K562 (cell line): ENCODE data around the gene RNF168. TPM values are rescaled to one million over a fixed set of nuclear protein-coding genes. Genes with fewer than 3 reads are reported as not detected.
A peak's percentile ranks its signal among the peaks of the same experiment; 100 is the strongest.

ENCODE experiments used
- BMI1 ChIP-seq: fragments of 150-350 bp; IDR thresholded peaks from 2 replicates; pipeline ENCODE4 v1.6.1; 2014; ENCODE audit warnings: low read length
- CBFA2T2 ChIP-seq: fragments of 450-650 bp; conservative IDR thresholded peaks from 2 replicates; pipeline ENCODE4 v1.6.1; 2017; ENCODE audit warnings: mild to moderate bottlenecking
- COPS2 ChIP-seq: fragments of 450-650 bp; conservative IDR thresholded peaks from 2 replicates; pipeline ENCODE4 v1.6.1; 2016; ENCODE audit warnings: mild to moderate bottlenecking, moderate library complexity
- ESRRB ChIP-seq: fragments of 250-450 bp; sonication (Bioruptor Pico); IDR thresholded peaks from 2 replicates; pipeline ENCODE4 v1.5.0; 2020; ENCODE audit warnings: mild to moderate bottlenecking, moderate library complexity, borderline replicate concordance
- HDAC3 ChIP-seq: fragments of 450-650 bp; IDR thresholded peaks from 2 replicates; pipeline ENCODE4 v1.6.1; 2018; ENCODE audit warnings: borderline replicate concordance, mild to moderate bottlenecking, moderate library complexity; ENCODE audit not compliant: partially characterized antibody
- NCOA6 ChIP-seq: fragments of 450-650 bp; IDR thresholded peaks from 2 replicates; pipeline ENCODE4 v1.6.1; 2017; ENCODE audit warnings: mild to moderate bottlenecking
- NR2C1 ChIP-seq, 2 experiments: fragments of 450-650 bp; IDR thresholded peaks; 2 replicates each; pipeline ENCODE4 v1.6.1; 2017; ENCODE audit warnings: mild to moderate bottlenecking in 2 of 2, antibody characterized with exemption in 1 of 2, inconsistent platforms in 1 of 2, missing compliant biosample characterization in 1 of 2, missing genetic modification characterization in 1 of 2
- PTTG1 ChIP-seq: fragments of 450-650 bp; IDR thresholded peaks from 2 replicates; pipeline ENCODE4 v1.6.1; 2016; ENCODE audit warnings: low read depth, mild to moderate bottlenecking, missing genetic modification characterization, missing compliant biosample characterization
- RFX1 ChIP-seq: fragments of 450-650 bp; IDR thresholded peaks from 2 replicates; pipeline ENCODE4 v1.6.1; 2016; ENCODE audit warnings: mild to moderate bottlenecking, moderate library complexity
- SMARCA5 ChIP-seq: fragments of 450-650 bp; IDR thresholded peaks from 2 replicates; pipeline ENCODE4 v1.6.1; 2016
- TOE1 ChIP-seq, 2 experiments: fragments of 450-650 bp in 1 of 2; sonication (generic) in 1 of 2; formaldehyde crosslinking in 1 of 2; IDR thresholded peaks; 2 replicates each; pipeline versions ENCODE4 v1.7.1 to v1.8.0; 2016 to 2022; ENCODE audit warnings: borderline replicate concordance in 2 of 2, mild to moderate bottlenecking in 2 of 2, antibody characterized with exemption in 1 of 2, inconsistent platforms in 1 of 2, low read depth in 1 of 2, missing genetic modification reagents in 1 of 2, moderate library complexity in 1 of 2
- ZNF140 ChIP-seq: fragments of 250-450 bp; sonication (Bioruptor Pico); IDR thresholded peaks from 2 replicates; pipeline ENCODE4 v1.8.0; 2021; ENCODE audit warnings: moderate library complexity, mild to moderate bottlenecking, inconsistent platforms
- ZNF217 ChIP-seq: sonication (generic); formaldehyde crosslinking; IDR thresholded peaks from 2 replicates; pipeline ENCODE4 v1.8.0; 2022; ENCODE audit warnings: mild to moderate bottlenecking, missing genetic modification reagents
- ZNF23 ChIP-seq: fragments of 250-450 bp; sonication (Bioruptor Pico); IDR thresholded peaks from 2 replicates; pipeline ENCODE4 v1.4.0; 2020; ENCODE audit warnings: mild to moderate bottlenecking
- ZNF707 ChIP-seq: fragments of 250-450 bp; sonication (Bioruptor Pico); conservative IDR thresholded peaks from 2 replicates; pipeline ENCODE4 v1.8.0; 2022; ENCODE audit warnings: inconsistent platforms, mild to moderate bottlenecking, moderate library complexity
- polyA plus RNA-seq, 8 experiments: library from polyadenylated mRNA; depleted of rRNA in 4 of 8; stranded (reverse) in 5 of 8; unstranded in 3 of 8; fragments of >200 nt; fragmentation: Nextera tagmentation in 2 of 8; fragmentation: Illumina TruSeq in 1 of 8; extraction: Ambion mirVana in 2 of 8; extraction: Trizol in 1 of 8; gene quantifications; 2 replicates each; pipeline versions ENCODE4 v1.2.1 to v1.2.3, GENCODE V29; 2011 to 2014; ENCODE audit warnings: inconsistent platforms in 1 of 8, missing spikeins in 1 of 8
- total RNA-seq, 7 experiments: library from RNA; depleted of rRNA in 6 of 7; stranded (reverse); fragments of >200 nt in 6 of 7; fragmentation: Illumina TruSeq in 2 of 7; extraction: Trizol in 2 of 7; gene quantifications; 2 replicates each; pipeline versions ENCODE4 v1.2.1 to v1.2.3, GENCODE V29; 2011 to 2021; ENCODE audit warnings: low replicate concordance in 1 of 7
- TF ChIP-seq, protein P1 (sequence below): sonication (generic); formaldehyde crosslinking; IDR thresholded peaks from 2 replicates; pipeline ENCODE4 v1.8.0; 2023; ENCODE audit warnings: missing genetic modification reagents, mild to moderate bottlenecking, borderline replicate concordance
- TF ChIP-seq, protein P2 (sequence below): fragments of 450-650 bp; IDR thresholded peaks from 2 replicates; pipeline ENCODE4 v1.6.1; 2017; ENCODE audit warnings: antibody characterized with exemption, mild to moderate bottlenecking
- TF ChIP-seq, protein P3 (sequence below), 2 experiments: fragments of 450-650 bp; IDR thresholded peaks; 2 replicates each; pipeline ENCODE4 v1.6.1; 2016

RNF168 gene
- total and polyA plus RNA-seq, 9 of the 15 experiments (the other 6 are each of a cell fraction or from before 2014, with no cell fraction given), result 6.0 to 32.1 (median 16.6) TPM

DNA sequence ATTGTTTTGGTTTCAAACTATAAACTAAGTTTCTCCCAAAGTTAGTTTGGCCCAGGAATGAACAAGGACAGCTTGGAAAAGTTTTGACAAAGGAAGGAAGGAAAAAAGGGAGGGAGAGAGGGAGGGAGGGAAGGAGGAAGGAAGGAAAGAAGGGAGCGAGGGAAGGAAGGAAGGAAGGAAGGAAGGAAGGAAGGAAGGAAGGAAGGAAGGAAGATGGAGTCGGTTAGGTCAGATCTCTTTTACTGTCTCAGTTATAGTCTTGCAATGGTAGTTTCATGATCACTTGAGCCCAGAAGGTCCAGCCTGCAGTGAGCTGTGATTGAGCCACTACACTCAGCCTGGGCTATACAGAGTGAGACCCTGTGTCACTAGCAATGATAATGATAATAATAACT is 59.1 kb downstream of the RNF168 start (continued):
- TF ChIP-seq, protein P1, sequence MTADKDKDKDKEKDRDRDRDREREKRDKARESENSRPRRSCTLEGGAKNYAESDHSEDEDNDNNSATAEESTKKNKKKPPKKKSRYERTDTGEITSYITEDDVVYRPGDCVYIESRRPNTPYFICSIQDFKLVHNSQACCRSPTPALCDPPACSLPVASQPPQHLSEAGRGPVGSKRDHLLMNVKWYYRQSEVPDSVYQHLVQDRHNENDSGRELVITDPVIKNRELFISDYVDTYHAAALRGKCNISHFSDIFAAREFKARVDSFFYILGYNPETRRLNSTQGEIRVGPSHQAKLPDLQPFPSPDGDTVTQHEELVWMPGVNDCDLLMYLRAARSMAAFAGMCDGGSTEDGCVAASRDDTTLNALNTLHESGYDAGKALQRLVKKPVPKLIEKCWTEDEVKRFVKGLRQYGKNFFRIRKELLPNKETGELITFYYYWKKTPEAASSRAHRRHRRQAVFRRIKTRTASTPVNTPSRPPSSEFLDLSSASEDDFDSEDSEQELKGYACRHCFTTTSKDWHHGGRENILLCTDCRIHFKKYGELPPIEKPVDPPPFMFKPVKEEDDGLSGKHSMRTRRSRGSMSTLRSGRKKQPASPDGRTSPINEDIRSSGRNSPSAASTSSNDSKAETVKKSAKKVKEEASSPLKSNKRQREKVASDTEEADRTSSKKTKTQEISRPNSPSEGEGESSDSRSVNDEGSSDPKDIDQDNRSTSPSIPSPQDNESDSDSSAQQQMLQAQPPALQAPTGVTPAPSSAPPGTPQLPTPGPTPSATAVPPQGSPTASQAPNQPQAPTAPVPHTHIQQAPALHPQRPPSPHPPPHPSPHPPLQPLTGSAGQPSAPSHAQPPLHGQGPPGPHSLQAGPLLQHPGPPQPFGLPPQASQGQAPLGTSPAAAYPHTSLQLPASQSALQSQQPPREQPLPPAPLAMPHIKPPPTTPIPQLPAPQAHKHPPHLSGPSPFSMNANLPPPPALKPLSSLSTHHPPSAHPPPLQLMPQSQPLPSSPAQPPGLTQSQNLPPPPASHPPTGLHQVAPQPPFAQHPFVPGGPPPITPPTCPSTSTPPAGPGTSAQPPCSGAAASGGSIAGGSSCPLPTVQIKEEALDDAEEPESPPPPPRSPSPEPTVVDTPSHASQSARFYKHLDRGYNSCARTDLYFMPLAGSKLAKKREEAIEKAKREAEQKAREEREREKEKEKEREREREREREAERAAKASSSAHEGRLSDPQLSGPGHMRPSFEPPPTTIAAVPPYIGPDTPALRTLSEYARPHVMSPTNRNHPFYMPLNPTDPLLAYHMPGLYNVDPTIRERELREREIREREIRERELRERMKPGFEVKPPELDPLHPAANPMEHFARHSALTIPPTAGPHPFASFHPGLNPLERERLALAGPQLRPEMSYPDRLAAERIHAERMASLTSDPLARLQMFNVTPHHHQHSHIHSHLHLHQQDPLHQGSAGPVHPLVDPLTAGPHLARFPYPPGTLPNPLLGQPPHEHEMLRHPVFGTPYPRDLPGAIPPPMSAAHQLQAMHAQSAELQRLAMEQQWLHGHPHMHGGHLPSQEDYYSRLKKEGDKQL (CRISPR knock-in tag), result no peak
- TF ChIP-seq, protein P2, sequence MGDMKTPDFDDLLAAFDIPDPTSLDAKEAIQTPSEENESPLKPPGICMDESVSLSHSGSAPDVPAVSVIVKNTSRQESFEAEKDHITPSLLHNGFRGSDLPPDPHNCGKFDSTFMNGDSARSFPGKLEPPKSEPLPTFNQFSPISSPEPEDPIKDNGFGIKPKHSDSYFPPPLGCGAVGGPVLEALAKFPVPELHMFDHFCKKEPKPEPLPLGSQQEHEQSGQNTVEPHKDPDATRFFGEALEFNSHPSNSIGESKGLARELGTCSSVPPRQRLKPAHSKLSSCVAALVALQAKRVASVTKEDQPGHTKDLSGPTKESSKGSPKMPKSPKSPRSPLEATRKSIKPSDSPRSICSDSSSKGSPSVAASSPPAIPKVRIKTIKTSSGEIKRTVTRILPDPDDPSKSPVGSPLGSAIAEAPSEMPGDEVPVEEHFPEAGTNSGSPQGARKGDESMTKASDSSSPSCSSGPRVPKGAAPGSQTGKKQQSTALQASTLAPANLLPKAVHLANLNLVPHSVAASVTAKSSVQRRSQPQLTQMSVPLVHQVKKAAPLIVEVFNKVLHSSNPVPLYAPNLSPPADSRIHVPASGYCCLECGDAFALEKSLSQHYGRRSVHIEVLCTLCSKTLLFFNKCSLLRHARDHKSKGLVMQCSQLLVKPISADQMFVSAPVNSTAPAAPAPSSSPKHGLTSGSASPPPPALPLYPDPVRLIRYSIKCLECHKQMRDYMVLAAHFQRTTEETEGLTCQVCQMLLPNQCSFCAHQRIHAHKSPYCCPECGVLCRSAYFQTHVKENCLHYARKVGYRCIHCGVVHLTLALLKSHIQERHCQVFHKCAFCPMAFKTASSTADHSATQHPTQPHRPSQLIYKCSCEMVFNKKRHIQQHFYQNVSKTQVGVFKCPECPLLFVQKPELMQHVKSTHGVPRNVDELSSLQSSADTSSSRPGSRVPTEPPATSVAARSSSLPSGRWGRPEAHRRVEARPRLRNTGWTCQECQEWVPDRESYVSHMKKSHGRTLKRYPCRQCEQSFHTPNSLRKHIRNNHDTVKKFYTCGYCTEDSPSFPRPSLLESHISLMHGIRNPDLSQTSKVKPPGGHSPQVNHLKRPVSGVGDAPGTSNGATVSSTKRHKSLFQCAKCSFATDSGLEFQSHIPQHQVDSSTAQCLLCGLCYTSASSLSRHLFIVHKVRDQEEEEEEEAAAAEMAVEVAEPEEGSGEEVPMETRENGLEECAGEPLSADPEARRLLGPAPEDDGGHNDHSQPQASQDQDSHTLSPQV, result peak; percentile 64; the same call in 1 of the 2 replicates
- TF ChIP-seq ZNF707 (CRISPR knock-in tag) (no peak), ZNF23 (CRISPR knock-in tag) (no peak), SMARCA5 (0 out of 2 replicates have a peak, but pooled peaks have one; percentile 32), RFX1 (no peak), HDAC3 (no peak), NR2C1 (IDR thresholded peaks at IDR 0.05) (no peak), NR2C1 (tag; IDR thresholded peaks at IDR 0.05) (peak; percentile 25; the same call in 1 of the 2 replicates), TOE1 (IDR thresholded peaks at IDR 0.05; ENCODE audit: borderline replicate concordance) (no peak), TOE1 (CRISPR knock-in tag; IDR thresholded peaks at IDR 0.05; ENCODE audit: borderline replicate concordance, low read depth) (no peak), ESRRB (no peak), ZNF140 (CRISPR knock-in tag) (no peak), NCOA6 (no peak), PTTG1 (tag) (peak; percentile 78), ZNF217 (CRISPR knock-in tag) (no peak), CBFA2T2 (no peak), COPS2 (no peak), BMI1 (no peak)
- TF ChIP-seq, protein P3, sequence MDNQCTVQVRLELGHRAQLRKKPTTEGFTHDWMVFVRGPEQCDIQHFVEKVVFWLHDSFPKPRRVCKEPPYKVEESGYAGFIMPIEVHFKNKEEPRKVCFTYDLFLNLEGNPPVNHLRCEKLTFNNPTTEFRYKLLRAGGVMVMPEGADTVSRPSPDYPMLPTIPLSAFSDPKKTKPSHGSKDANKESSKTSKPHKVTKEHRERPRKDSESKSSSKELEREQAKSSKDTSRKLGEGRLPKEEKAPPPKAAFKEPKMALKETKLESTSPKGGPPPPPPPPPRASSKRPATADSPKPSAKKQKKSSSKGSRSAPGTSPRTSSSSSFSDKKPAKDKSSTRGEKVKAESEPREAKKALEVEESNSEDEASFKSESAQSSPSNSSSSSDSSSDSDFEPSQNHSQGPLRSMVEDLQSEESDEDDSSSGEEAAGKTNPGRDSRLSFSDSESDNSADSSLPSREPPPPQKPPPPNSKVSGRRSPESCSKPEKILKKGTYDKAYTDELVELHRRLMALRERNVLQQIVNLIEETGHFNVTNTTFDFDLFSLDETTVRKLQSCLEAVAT (IDR thresholded peaks at IDR 0.05), result 0 out of 4 replicates have a peak, but pooled peaks of 1 of the 2 experiments have one; percentile 37
